NCI-H2081 treated with DMSO at 0.1 percent for 48 hours (cell line): ENCODE results near the gene NLGN2.
"Not testable (repeated sequence)": the region's sequence is repeated elsewhere in the genome, so short reads cannot be mapped to it uniquely, and the experiment has no call there.

ENCODE experiments used
- DNase-seq: peaks from one replicate; lab custom pipeline; 2025; lab: John Stamatoyannopoulos, UW

NLGN2 gene

GRCh38 chr17:7407485-7408251, at the start of gene NLGN2:
NLGN2 (plus strand) TSS chr17:7407845; CDS start chr17:7408256, 411 bp downstream.
- DNase-seq, result no peak

GRCh38 chr17:7361906-7362305, 45.7 kb upstream of the NLGN2 start:
- no peak for DNase-seq

- DNase-seq, result no peak
Observed at GRCh38 chr17:7363311-7363710, 44.3 kb upstream of the NLGN2 start.

- not testable (repeated sequence) for DNase-seq
Observed at GRCh38 chr17:7365963-7366362, 41.7 kb upstream of the NLGN2 start.

- no peak for DNase-seq
Observed at GRCh38 chr17:7367083-7367482, 40.6 kb upstream of the NLGN2 start.

- DNase-seq, result no peak
Observed at GRCh38 chr17:7367918-7368598, 39.6 kb upstream of the NLGN2 start.

GRCh38 chr17:7368599-7368994, 39.0 kb upstream of the NLGN2 start:
- not testable (repeated sequence) for DNase-seq

- DNase-seq, result no peak
Observed at GRCh38 chr17:7369825-7370224, 37.8 kb upstream of the NLGN2 start.

- DNase-seq, result no peak
Observed at GRCh38 chr17:7370853-7371252, 36.8 kb upstream of the NLGN2 start.

- DNase-seq, result no peak
Observed at GRCh38 chr17:7374353-7374752, 33.3 kb upstream of the NLGN2 start.

GRCh38 chr17:7379134-7379533, 28.5 kb upstream of the NLGN2 start:
- DNase-seq, result no peak

GRCh38 chr17:7380321-7380720, 27.3 kb upstream of the NLGN2 start:
- DNase-seq, result no peak

- DNase-seq, result no peak
Observed at GRCh38 chr17:7380855-7381683, 26.6 kb upstream of the NLGN2 start, which contains the start of gene TNK1. TNK1 (plus strand) TSS chr17:7381089; CDS start chr17:7382927, 1,838 bp downstream.

- DNase-seq, result no peak
Observed at GRCh38 chr17:7382901-7383300, 24.7 kb upstream of the NLGN2 start.

- no peak for DNase-seq
Observed at GRCh38 chr17:7383371-7383741, 24.3 kb upstream of the NLGN2 start.

- DNase-seq, result no peak
Observed at GRCh38 chr17:7383742-7384488, 23.7 kb upstream of the NLGN2 start.

GRCh38 chr17:7384489-7385081, 23.1 kb upstream of the NLGN2 start:
- no peak for DNase-seq

GRCh38 chr17:7388856-7389255, 18.8 kb upstream of the NLGN2 start:
- no peak for DNase-seq

- no peak for DNase-seq
Observed at GRCh38 chr17:7389924-7390910, 17.4 kb upstream of the NLGN2 start.

- DNase-seq, result no peak
Observed at GRCh38 chr17:7391307-7391706, 16.3 kb upstream of the NLGN2 start.
